CD14-positive monocyte (primary cell): ENCODE data around the gene KANSL1L. TPM values are rescaled to one million over a fixed set of nuclear protein-coding genes. Genes with fewer than 3 reads are reported as not detected.

Experiments used
- DNase-seq, 3 donors: peaks; one replicate each; pipeline ENCODE4 v3.0.0-alpha.2; 2011 to 2022
- H2AFZ ChIP-seq: 2 replicates; pipeline ENCODE4 v1.6.0; 2012; ENCODE audit warnings: mild to moderate bottlenecking, low read depth, low read length, inconsistent platforms; ENCODE audit not compliant: insufficient read depth, poor library complexity, severe bottlenecking
- H3K27ac ChIP-seq, 2 donors: 1 replicate in 1 of 2; 2 replicates in 1 of 2; pipeline ENCODE4 v1.5.1; 2012 to 2013; ENCODE audit warnings: low read length in 2 of 2, control low read depth in 1 of 2, inconsistent platforms in 1 of 2, low read depth in 1 of 2, mild to moderate bottlenecking in 1 of 2
- H3K27me3 ChIP-seq, 2 donors: one replicate each; pipeline versions ENCODE4 v1.6.0 to v1.6.1; 2011 to 2013; ENCODE audit warnings: low read length in 2 of 2; ENCODE audit not compliant: control insufficient read depth in 2 of 2, insufficient read depth in 2 of 2
- H3K36me3 ChIP-seq, 2 donors: replicated peaks in 1 of 2; 1 replicate in 1 of 2; 2 replicates in 1 of 2; pipeline versions ENCODE4 v1.5.1 to v1.6.1; 2012 to 2013; ENCODE audit warnings: low read length in 2 of 2, control low read depth in 1 of 2, inconsistent platforms in 1 of 2, mild to moderate bottlenecking in 1 of 2; ENCODE audit not compliant: insufficient read depth in 2 of 2, control insufficient read depth in 1 of 2
- H3K4me1 ChIP-seq, 2 donors: 1 replicate in 1 of 2; 2 replicates in 1 of 2; pipeline versions ENCODE4 v1.5.1 to v1.6.1; 2012 to 2013; ENCODE audit warnings: low read length in 2 of 2, control low read depth in 1 of 2, inconsistent platforms in 1 of 2, mild to moderate bottlenecking in 1 of 2, moderate library complexity in 1 of 2; ENCODE audit not compliant: insufficient read depth in 2 of 2, control insufficient read depth in 1 of 2
- H3K4me2 ChIP-seq: replicated peaks from 2 replicates; pipeline ENCODE3; 2012; ENCODE audit warnings: low read length, moderate library complexity, mild to moderate bottlenecking; ENCODE audit not compliant: poor library complexity, severe bottlenecking; ENCODE audit errors: extremely low read depth
- H3K4me3 ChIP-seq, 3 experiments: fragments of 200-600 bp in 1 of 3; sonication (generic) in 1 of 3; replicated peaks in 1 of 3; 1 replicate in 2 of 3; 2 replicates in 1 of 3; pipeline ENCODE4 v1.5.1; 2011 to 2013; ENCODE audit warnings: low read length in 3 of 3, mild to moderate bottlenecking in 3 of 3, control low read depth in 2 of 3, low read depth in 2 of 3, inconsistent platforms in 1 of 3, moderate library complexity in 1 of 3
- H3K79me2 ChIP-seq: 2 replicates; pipeline ENCODE4 v1.6.0; 2012; ENCODE audit warnings: mild to moderate bottlenecking, control low read depth, inconsistent platforms, low read length, moderate library complexity; ENCODE audit not compliant: insufficient read depth
- H3K9ac ChIP-seq: 2 replicates; pipeline ENCODE4 v1.6.0; 2017; ENCODE audit warnings: low read length, mild to moderate bottlenecking; ENCODE audit not compliant: insufficient read depth, poor library complexity, severe bottlenecking
- H3K9me3 ChIP-seq, 2 donors: replicated peaks in 1 of 2; 1 replicate in 1 of 2; 2 replicates in 1 of 2; pipeline versions ENCODE4 v1.5.1 to v1.6.1; 2012 to 2013; ENCODE audit warnings: low read length in 2 of 2, control low read depth in 1 of 2; ENCODE audit not compliant: control insufficient read depth in 1 of 2, insufficient read depth in 1 of 2
- H4K20me1 ChIP-seq: 2 replicates; pipeline ENCODE4 v1.6.0; 2012; ENCODE audit warnings: mild to moderate bottlenecking, low read length, control low read depth, moderate library complexity; ENCODE audit not compliant: insufficient read depth
- H3K27ac Mint-ChIP-seq, 7 donors: one replicate each; pipeline ENCODE4 v1.8.0; 2020; ENCODE audit warnings: mild to moderate bottlenecking in 7 of 7, mixed read lengths in 7 of 7, moderate library complexity in 6 of 7, inconsistent platforms in 2 of 7
- H3K27me3 Mint-ChIP-seq, 3 donors: one replicate each; pipeline ENCODE4 v1.8.0; 2021 to 2022; ENCODE audit warnings: low read depth in 3 of 3, mild to moderate bottlenecking in 3 of 3, mixed read lengths in 3 of 3, moderate library complexity in 3 of 3, inconsistent platforms in 1 of 3
- H3K36me3 Mint-ChIP-seq, 2 donors: one replicate each; pipeline ENCODE4 v1.8.0; 2020; ENCODE audit warnings: mixed read lengths in 2 of 2, inconsistent platforms in 1 of 2, mild to moderate bottlenecking in 1 of 2
- H3K4me1 Mint-ChIP-seq: one replicate; pipeline ENCODE4 v1.8.0; 2020; ENCODE audit warnings: mild to moderate bottlenecking, mixed read lengths
- H3K4me3 Mint-ChIP-seq, 2 donors: one replicate each; pipeline ENCODE4 v1.8.0; 2020; ENCODE audit warnings: mild to moderate bottlenecking in 2 of 2, mixed read lengths in 2 of 2, moderate library complexity in 1 of 2
- H3K9me3 Mint-ChIP-seq, 7 donors: one replicate each; pipeline ENCODE4 v1.8.0; 2020 to 2022; ENCODE audit warnings: mixed read lengths in 7 of 7, mild to moderate bottlenecking in 6 of 7, moderate library complexity in 6 of 7, inconsistent platforms in 2 of 7
- CTCF ChIP-seq: fragments of 200-600 bp; IDR thresholded peaks from one replicate; pipeline ENCODE4 v1.8.0; 2022; ENCODE audit warnings: antibody characterized with exemption, mild to moderate bottlenecking
- WGBS: methylation state at CpG from one replicate; pipeline ENCODE4 v1.1.5; 2013; ENCODE audit warnings: missing lambda C conversion rate; ENCODE audit not compliant: insufficient coverage; 5-methylcytosine and 5-hydroxymethylcytosine counted together
- intact Hi-C, 2 donors: fragments of 100-400 bp; cut with micrococcal nuclease; formaldehyde crosslinking; loops; one replicate each; pipeline versions ENCODE4 v1.15.0 to v1.15.1; 2023
- polyA plus RNA-seq, 3 donors: library from polyadenylated mRNA; depleted of rRNA in 1 of 3; unstranded in 2 of 3; stranded (reverse) in 1 of 3; fragments of 300-500 nt in 2 of 3; fragments of >200 nt in 1 of 3; fragmentation: Illumina TruSeq in 2 of 3; gene quantifications; 1 replicate in 2 of 3; 2 replicates in 1 of 3; pipeline ENCODE4 v1.2.3, GENCODE V29; 2012 to 2021

KANSL1L gene
- polyA plus RNA-seq, 3 donors, result 1.00 to 11.6 (median 1.3) TPM

- WGBS, result no CpG with 5 or more reads among the region's 6 CpGs
- Histone ChIP-seq H3K79me2 (peaks cover 57% of the 10 kb centered on the region), H3K4me1 (peaks cover 9 to 25% of the 10 kb centered on the region in 2 donors), H3K36me3 (no peaks in the 10 kb centered on the region), H3K9me3 (no peaks in the 10 kb centered on the region), H2AFZ (peak overlapping the region; percentile 71), H3K4me3 (peak overlapping the region; percentile 96 to 98 (median 97)), H3K27ac (peak overlapping the region; percentile 97 to 99), H3K4me2 (peak overlapping the region; percentile 97), H3K27me3 (peaks cover 6 to 8% of the 10 kb centered on the region in 2 donors), H3K9ac (peak overlapping the region; percentile 97), H4K20me1 (peaks cover 5% of the 10 kb centered on the region)
- peak; percentile 70 to 94 (median 89) for DNase-seq
- H3K4me3 Mint-ChIP-seq, result peak overlapping the region; percentile 97 to 99
- peaks cover 3% of the 10 kb centered on the region in 2 donors for H3K36me3 Mint-ChIP-seq
- intact Hi-C loops, result loop anchor here (2.0 to 5.0 kb wide), 2 partner anchors 167 kb away; partner anchors contain the start of gene RPE (in 2 of the 2)
- H3K9me3 Mint-ChIP-seq, result peaks cover 0 to 3% (median 0%) of the 10 kb centered on the region in 7 donors
- H3K27ac Mint-ChIP-seq, result peak overlapping the region; percentile 99 to 100 (median 100)
- H3K27me3 Mint-ChIP-seq, result peaks cover 6 to 16% (median 8%) of the 10 kb centered on the region in 3 donors
- no peak for TF ChIP-seq CTCF
- H3K4me1 Mint-ChIP-seq, result peaks cover 22% of the 10 kb centered on the region
Measured at GRCh38 chr2:210169516-210170195, 1.6 kb downstream of the KANSL1L start.

GRCh38 chr2:210167227-210167626, 4.0 kb downstream of the KANSL1L start:
- whole genome bisulfite sequencing, result no CpG with 5 or more reads among the region's 1 CpG
- peaks cover 3 to 5% of the 10 kb centered on the region in 2 donors for H3K36me3 Mint-ChIP-seq
- H3K9me3 Mint-ChIP-seq, result peaks cover 0 to 4% (median 0%) of the 10 kb centered on the region in 7 donors
- Histone ChIP-seq H3K79me2 (peaks cover 71% of the 10 kb centered on the region), H4K20me1 (peaks cover 5% of the 10 kb centered on the region), H3K27me3 (peaks cover under 1 to 1% of the 10 kb centered on the region in 2 donors), H3K4me1 (peaks cover 15 to 31% of the 10 kb centered on the region in 2 donors), H3K9ac (no peak overlapping the region), H3K27ac (no peak overlapping the region), H3K4me2 (no peak overlapping the region), H3K4me3 (no peak overlapping the region), H3K9me3 (no peaks in the 10 kb centered on the region), H2AFZ (no peak overlapping the region), H3K36me3 (no peaks in the 10 kb centered on the region)
- H3K4me1 Mint-ChIP-seq, result peaks cover 32% of the 10 kb centered on the region
- no peak overlapping the region for H3K4me3 Mint-ChIP-seq
- DNase-seq, result no peak
- peaks cover 0 to 4% (median 3%) of the 10 kb centered on the region in 3 donors for H3K27me3 Mint-ChIP-seq
- intact Hi-C loops, result no loop called here
- TF ChIP-seq CTCF, result no peak
- H3K27ac Mint-ChIP-seq, result no peak overlapping the region
